GM12872 (cell line): ENCODE data around the gene KRT75.

ENCODE experiments used
- CTCF ChIP-seq: IDR thresholded peaks from 3 replicates; pipeline ENCODE4 v1.5.1; 2011; ENCODE audit warnings: low read depth, mild to moderate bottlenecking, low read length, moderate library complexity; ENCODE audit not compliant: insufficient read depth

Gene KRT75

GRCh38 chr12:52434081-52434733 lies at the start of gene KRT75:
Gene KRT75, minus strand, starts transcription at chr12:52434371. Its CDS starts 67 bp downstream, at chr12:52434304.
- no peak for TF ChIP-seq CTCF

GRCh38 chr12:52480073-52480472 lies 45.9 kb upstream of the KRT75 start:
- no peak for TF ChIP-seq CTCF

GRCh38 chr12:52477651-52478050 lies 43.5 kb upstream of the KRT75 start:
- TF ChIP-seq CTCF = no peak

GRCh38 chr12:52474212-52474611 lies 40.0 kb upstream of the KRT75 start:
- no peak for TF ChIP-seq CTCF

- TF ChIP-seq CTCF = no peak
Measured at GRCh38 chr12:52473768-52474167, 39.6 kb upstream of the KRT75 start, which contains the start of gene KRT6C. Gene KRT6C, minus strand, starts transcription at chr12:52473805. Its CDS starts 68 bp downstream, at chr12:52473737.

- no peak for TF ChIP-seq CTCF
Measured at GRCh38 chr12:52469853-52470252, 35.7 kb upstream of the KRT75 start.

- TF ChIP-seq CTCF = no peak
Measured at GRCh38 chr12:52464897-52465296, 30.7 kb upstream of the KRT75 start.
